Fibroblast of the aortic adventitia (primary cell): ENCODE measurements around the gene LRG1. TPM values are rescaled to one million over a fixed set of nuclear protein-coding genes. Genes with fewer than 3 reads are reported as not detected.
A peak's percentile ranks its signal among the peaks of the same experiment; 100 is the strongest.

Source experiments
- DNase-seq: peaks from one replicate; pipeline ENCODE4 v3.0.0-alpha.2; 2010; ENCODE audit warnings: low read depth
- H3K4me3 ChIP-seq: 2 replicates; pipeline ENCODE4 v1.5.1; 2011; ENCODE audit warnings: low read depth, mild to moderate bottlenecking, control low read depth, low read length, moderate library complexity
- total RNA-seq: library from RNA; depleted of rRNA; stranded (reverse); fragments of >200 nt; gene quantifications from 2 replicates; pipeline ENCODE4 v1.2.3, GENCODE V29; 2012; ENCODE audit warnings: low replicate concordance
- TF ChIP-seq, protein P1 (sequence below): IDR thresholded peaks from 2 replicates; pipeline ENCODE4 v1.5.1; 2011; ENCODE audit warnings: mild to moderate bottlenecking, low read length, control low read depth, inconsistent platforms; ENCODE audit not compliant: insufficient read depth

The LRG1 gene
- total RNA-seq, 1 donor = not detected

DNA sequence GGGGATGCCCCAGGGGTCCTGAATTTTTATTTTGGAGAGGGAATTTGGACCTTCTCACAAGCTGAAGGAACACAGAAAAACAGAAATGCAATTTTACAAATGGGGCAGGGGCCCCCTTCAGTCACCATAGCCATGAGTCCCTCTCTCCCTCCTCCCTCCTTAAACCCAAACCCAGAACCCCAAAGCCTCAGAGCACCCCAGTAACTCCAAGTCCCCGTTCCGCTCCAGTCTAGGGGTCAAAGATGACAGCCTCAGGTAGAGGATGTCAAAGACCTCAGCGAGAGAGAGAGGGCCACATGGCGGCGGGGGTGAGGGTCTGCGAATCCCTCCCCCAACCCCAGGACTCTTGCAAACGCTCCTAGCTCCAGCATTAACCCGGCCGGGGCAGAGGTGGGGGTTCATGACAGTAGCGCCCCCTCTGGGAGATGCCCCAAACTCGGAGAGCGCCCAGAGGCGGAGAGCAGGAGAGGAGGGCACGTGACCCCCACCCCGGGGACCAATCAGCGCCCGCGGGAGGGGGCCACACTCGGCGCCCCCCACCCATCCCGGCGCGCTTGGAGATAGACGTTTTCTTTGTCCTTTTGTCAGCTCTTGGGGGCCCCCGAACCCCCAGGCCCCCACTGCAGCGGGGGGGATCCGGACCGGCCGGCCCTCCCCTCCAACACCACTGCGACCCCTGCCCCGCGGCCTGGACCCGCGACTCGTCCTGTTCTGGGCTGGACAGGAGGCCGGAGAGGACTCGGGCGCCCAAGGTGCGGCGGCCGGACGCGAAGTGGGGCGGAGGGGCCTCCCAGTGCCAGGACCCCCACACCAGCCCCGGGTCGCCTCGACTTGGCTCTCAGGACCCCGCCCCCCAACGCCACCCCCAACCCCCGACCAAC is 40.4 kb upstream of the LRG1 start:
- H3K4me3 ChIP-seq = peak overlapping the region; percentile 45
- TF ChIP-seq, protein P1, sequence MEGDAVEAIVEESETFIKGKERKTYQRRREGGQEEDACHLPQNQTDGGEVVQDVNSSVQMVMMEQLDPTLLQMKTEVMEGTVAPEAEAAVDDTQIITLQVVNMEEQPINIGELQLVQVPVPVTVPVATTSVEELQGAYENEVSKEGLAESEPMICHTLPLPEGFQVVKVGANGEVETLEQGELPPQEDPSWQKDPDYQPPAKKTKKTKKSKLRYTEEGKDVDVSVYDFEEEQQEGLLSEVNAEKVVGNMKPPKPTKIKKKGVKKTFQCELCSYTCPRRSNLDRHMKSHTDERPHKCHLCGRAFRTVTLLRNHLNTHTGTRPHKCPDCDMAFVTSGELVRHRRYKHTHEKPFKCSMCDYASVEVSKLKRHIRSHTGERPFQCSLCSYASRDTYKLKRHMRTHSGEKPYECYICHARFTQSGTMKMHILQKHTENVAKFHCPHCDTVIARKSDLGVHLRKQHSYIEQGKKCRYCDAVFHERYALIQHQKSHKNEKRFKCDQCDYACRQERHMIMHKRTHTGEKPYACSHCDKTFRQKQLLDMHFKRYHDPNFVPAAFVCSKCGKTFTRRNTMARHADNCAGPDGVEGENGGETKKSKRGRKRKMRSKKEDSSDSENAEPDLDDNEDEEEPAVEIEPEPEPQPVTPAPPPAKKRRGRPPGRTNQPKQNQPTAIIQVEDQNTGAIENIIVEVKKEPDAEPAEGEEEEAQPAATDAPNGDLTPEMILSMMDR = peak; percentile 14
- no peak for DNase-seq

DNA sequence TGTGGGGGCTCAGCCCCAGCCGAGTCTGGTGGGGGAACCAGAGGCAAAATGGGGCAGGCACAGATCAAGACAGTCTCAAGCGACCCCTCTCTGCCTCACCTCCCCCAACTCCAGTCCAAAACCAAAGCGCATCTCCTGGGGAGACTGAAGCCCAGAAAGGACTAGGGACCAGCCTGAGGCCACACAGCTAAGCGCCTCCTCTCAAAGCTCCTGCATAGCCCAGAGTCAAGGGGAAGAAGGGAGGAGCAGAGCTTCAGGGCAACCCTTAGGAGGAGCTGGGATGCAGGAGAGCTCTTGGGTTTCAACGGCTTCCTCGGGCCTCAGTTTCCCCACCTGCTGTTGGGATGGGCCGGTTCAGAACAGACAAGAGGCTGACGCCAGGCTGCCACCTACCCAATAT is 39.6 kb upstream of the LRG1 start:
- H3K4me3 ChIP-seq = no peak overlapping the region
- no peak for DNase-seq
- TF ChIP-seq, protein P1 = no peak

DNA sequence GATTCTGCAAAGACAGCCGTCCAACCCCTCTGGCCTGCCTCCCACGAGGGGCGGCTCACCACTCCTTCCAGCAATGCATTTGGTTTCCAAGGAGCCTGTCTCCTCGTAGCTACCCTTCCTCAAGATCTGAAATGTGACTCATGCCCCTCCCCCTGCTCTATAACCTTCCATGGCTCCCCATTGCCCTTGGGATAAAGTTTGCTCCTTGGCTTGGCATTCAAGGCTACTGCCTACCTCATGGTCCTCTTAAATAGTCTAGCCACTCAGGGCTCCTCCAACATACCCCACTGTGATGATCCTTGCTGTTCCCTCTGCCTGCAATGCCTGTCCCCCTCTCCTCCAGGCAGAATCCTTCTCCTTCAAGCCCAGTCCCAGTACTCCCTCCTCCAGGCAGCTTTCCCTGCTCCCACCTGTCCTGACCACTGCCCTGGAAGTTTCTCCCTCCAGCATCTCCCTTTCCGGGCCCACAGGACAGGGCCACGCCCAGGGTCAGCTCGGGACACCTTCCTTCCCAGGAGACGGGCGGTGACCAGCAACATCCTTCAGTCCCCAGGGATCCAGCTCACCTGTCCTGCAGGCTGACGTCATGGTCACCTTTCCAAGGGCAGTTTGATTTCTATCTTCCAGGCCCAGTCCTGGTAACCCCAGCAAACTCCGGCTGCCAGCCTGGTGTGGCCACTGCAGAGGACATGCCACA is 38.9 kb upstream of the LRG1 start:
- DNase-seq = no peak
- TF ChIP-seq, protein P1 = no peak
- H3K4me3 ChIP-seq = no peak overlapping the region

DNA sequence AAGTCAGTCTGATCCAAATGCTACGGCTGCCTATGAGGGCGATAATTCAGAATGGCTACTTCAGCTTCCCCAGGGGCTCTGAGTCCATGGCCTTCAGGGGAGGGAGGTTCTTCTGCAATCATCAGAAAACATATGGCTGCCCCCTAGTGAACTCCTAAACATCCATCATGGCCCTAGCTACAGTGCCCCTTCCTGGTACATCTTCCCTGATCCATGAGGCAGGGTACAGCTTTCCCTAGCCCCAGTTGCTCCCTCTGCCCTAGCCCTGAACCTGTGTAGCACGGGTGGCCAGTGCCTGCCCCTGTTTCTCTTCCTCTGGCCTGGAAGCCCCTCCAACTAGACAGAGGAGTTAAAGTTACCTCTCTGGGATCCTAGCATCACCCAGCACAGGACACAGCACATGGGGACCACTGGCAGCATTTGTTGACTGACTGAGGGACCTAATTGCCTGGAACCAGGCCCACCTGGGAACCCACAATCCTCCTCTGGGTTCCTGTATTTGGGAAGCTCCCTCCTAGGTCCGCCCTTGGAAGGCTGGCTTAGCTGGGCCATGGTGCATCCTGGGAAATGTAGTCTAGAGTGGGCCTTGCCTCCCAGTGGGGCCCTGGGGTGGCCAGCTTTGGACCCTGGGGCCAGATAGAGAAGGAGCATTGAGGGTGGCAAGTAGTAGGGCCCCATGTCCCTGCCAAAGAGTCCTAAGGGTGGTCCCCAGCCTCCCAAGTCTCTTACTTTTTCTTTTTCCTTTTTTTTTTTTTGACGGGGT is 37.4 kb upstream of the LRG1 start:
- TF ChIP-seq, protein P1 = no peak
- DNase-seq = peak; percentile 37
- H3K4me3 ChIP-seq = no peak overlapping the region

DNA sequence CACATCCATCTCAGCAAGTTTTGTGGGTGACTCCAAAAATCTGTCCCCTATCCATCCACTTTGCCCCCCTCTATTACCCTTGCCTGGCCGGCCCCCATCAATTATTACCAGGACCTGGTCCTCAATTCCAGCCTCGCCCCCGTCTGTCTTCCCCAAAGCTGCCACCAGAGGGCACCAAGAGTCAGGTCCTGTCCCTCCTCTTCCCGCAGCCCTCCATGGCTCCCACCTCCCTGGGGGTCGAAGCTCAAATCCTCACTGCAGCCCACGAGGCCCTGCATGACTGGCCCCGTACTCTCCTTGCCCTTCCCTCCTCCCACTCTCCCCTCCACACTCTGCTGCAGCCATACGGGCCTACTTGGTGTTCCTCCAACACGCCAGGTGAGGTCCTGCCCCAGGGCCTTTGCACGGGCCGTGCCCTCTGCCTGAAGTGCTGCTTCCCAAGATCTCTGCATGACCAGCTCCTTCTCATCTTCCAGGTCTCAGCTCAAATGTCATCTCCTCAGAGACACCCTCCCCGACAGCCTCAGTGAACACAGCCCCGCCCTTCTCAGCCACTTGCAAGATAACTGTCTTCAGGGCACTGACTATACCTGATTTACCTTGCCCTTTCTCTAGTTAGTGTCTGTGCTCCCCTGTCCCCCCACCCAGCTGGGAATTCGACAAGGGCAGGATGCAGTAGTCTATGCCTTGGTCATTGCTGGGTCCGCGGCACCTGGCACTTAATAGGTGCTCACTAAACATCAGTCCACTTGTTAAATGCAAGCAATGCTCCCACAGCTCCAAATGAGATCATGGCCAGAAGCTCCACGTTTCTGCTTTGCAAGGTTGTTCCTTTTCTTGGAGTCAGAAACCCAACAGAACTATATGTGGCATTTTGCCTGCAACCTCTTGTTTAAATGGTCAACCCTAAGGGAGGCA is 36.4 kb upstream of the LRG1 start:
- peak; percentile 60 for DNase-seq
- H3K4me3 ChIP-seq = no peak overlapping the region
- TF ChIP-seq, protein P1 = peak; percentile 79
